GM19463 (cell line): ENCODE results near the gene LTBP2.

Source experiments
- ATAC-seq: cut with Tn5 transposase; IDR thresholded peaks from one replicate; pipeline ENCODE4 v1.9.1; 2021; ENCODE audit warnings: mild to moderate bottlenecking, moderate library complexity; ENCODE audit not compliant: unreplicated experiment

The LTBP2 gene

DNA sequence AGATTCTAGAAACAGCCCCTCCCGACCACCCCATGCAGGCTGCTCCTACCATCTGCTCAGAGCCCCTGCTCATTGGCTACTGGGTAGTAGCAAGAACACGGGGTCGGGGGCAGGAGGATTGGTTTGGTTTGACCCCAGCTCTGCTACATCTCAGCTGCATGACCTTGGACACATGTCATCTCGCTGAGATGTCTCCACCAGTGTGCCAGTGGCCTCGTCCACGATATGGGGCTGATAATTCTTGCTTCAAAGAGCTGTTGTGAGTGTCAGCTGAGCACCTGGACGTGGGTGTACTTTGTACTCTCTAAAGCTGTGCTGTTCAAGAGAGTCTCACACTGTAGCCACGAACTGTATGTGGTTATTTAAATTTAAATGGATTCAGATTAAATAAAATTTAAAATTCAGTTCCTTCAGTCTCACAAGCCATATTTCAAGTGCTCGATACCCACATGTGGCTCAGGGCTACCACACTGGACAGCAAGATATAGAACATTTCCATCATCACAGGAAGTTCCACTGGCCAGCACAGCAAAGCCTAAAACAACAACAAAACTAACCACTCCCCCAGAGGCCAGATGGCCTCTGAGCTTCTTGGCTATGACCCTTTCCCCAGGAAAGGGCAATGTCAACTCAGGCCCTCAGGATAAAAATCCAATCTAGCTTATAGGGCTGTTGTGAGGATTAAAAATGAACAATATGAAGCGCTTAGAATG is 18.6 kb downstream of the LTBP2 start:
- no peak for ATAC-seq

- ATAC-seq: no peak
Measured at GRCh38 chr14:74592476-74593201, 19.4 kb downstream of the LTBP2 start.

DNA sequence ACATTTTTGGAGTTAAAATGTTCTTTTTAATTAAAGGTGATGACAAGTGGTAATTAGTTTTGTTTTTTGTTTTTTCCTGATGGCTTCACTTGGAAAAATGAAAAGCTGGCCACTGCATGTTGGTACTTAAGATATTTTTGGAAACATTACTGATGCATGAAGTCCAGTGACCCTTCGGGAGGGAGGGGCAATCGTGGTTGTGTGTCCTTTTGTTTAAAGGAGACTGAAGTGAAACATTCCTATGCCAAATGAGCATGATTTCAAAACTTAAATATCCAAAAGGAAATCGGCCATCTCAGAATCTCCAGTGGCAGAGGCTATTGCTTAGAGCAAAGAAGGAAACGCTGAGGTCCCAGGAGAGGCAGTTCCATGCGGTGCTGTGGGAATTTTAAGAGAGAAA is 20.1 kb downstream of the LTBP2 start:
- ATAC-seq: no peak

GRCh38 chr14:74591394-74591793 is 20.6 kb downstream of the LTBP2 start:
- no peak for ATAC-seq

GRCh38 chr14:74589291-74589879 is 22.7 kb downstream of the LTBP2 start:
- ATAC-seq: no peak

DNA sequence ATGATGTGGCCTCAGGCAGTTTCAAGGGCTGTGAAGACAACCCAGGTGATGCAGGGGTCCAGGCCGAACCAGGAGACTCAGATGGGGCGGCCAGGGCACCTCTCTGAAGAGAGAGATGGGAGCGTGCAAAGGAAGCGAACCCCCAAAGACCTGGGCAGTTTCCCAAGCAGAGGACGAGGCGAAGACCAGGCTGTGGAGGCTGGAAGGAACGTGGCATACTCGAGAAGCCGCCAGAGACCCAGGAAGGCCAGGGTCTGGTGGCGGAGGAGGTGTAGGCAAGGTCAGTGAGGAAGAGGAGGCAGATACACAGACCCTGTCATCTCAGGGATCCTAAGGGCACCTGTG is 24.7 kb downstream of the LTBP2 start:
- ATAC-seq: no peak

GRCh38 chr14:74586681-74587362 is 25.2 kb downstream of the LTBP2 start:
- no peak for ATAC-seq

GRCh38 chr14:74585406-74586335 is 26.4 kb downstream of the LTBP2 start:
- no peak for ATAC-seq

DNA sequence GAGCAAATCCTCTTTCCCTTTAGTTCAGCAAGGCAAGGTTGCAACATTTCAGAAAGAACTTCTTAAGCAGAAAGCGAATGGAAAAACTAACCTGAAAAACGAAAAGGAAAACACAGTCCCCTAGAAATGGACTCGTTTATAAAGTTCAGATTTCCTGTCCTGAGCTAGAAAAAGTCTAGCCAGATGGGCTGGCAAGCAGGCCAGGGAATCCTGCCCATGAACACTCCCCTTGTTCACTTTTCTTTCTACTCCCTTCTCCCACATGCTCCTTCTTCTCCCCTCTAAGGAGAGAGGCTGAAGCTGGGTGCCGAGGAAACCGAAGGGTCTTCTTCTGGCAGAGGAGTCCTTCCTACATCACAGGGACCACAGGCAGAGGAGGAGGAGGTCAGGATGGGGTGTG is 27.1 kb downstream of the LTBP2 start:
- no peak for ATAC-seq

- ATAC-seq: no peak
Measured at GRCh38 chr14:74583689-74584434, 28.2 kb downstream of the LTBP2 start.

GRCh38 chr14:74582910-74583581 is 29.0 kb downstream of the LTBP2 start:
- ATAC-seq: no peak

DNA sequence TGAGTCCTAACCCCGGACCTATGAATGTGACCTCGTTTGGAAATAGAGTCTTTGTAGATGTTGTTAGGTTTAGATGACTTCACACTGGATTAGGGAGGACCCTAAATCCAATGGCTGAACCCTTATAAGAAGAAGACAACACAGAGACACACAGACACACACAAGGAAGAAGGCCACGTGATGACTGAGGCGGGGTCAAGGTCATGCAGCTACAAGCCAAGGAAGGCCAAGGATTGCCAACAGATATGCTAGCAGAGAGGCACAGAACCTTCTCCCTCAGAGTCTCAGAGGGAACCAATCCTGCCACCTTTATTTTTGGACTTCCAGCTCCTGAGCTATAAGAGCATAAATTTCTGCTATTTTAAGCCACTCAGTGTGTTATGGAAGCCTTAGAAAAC is 31.8 kb downstream of the LTBP2 start:
- no peak for ATAC-seq

GRCh38 chr14:74579447-74580274 is 32.4 kb downstream of the LTBP2 start:
- no peak for ATAC-seq

DNA sequence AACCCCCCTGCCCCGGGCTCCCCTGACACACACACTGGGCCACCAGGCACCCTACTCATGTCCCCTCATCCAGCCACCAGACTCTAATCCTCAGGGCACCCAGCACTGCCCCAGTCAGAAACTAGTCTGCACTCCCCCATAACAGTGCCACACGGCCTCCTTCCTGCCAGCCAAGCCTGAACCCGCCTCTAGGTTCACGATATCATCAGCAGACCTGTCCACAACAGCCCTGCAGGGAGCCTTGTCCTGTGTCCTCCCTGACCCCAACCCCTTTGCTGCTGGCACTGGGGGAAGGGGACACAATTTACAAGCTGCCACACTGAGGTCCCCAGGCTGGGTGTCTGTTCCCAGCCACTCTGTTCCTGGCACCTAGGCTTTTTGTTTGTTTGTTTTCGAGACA is 33.6 kb downstream of the LTBP2 start:
- no peak for ATAC-seq

DNA sequence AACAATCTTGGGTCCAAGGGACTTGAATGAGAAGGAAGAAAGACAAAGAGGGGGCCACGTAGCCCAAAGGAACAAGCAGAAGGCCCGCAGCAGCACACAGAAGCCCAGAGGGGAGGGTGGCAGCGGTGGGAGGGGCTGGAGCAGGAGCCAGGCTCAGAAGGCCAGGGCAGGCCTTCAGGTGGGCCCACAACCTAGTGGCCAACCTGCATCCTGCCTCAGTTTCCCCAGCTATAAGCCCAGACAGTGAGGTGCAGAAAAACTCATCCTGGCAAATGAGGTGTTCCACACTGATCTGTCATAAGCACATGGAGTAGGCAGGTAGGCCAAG is 34.1 kb downstream of the LTBP2 start:
- no peak for ATAC-seq

GRCh38 chr14:74577247-74577947 is 34.6 kb downstream of the LTBP2 start:
- no peak for ATAC-seq

- no peak for ATAC-seq
Measured at GRCh38 chr14:74575936-74576335, 36.1 kb downstream of the LTBP2 start.

DNA sequence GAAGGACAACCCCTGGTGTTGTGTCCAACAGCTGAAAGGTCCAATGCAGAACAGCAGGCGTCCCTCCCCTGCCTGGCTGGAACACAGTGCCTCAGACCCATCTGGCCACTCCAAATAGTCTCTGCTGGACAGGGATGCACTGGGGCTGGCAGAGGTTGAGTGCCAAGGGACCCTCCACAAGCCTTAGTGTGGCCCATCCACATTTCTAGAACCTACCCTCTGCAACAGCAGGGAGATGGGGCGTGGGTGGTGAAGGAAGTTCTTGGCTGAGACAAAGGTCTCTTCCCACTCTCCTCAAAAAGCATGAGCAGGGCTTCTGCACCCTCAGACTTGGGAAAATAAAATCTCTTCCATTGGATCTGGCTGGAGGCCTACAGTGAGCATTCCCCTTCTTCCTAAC is 36.5 kb downstream of the LTBP2 start:
- ATAC-seq: no peak
